GM18505 (cell line): Measurements from ENCODE around the gene CBFA2T3.

Source experiments
- ATAC-seq: cut with Tn5 transposase; IDR thresholded peaks from one replicate; pipeline ENCODE4 v1.9.1; 2021; ENCODE audit not compliant: unreplicated experiment
- POLR2A ChIP-seq: IDR thresholded peaks from 4 replicates; pipeline ENCODE4 v1.6.1; 2011; ENCODE audit warnings: borderline replicate concordance; ENCODE audit not compliant: insufficient read depth, insufficient read length; ENCODE audit errors: extremely low read depth

CBFA2T3 gene

DNA sequence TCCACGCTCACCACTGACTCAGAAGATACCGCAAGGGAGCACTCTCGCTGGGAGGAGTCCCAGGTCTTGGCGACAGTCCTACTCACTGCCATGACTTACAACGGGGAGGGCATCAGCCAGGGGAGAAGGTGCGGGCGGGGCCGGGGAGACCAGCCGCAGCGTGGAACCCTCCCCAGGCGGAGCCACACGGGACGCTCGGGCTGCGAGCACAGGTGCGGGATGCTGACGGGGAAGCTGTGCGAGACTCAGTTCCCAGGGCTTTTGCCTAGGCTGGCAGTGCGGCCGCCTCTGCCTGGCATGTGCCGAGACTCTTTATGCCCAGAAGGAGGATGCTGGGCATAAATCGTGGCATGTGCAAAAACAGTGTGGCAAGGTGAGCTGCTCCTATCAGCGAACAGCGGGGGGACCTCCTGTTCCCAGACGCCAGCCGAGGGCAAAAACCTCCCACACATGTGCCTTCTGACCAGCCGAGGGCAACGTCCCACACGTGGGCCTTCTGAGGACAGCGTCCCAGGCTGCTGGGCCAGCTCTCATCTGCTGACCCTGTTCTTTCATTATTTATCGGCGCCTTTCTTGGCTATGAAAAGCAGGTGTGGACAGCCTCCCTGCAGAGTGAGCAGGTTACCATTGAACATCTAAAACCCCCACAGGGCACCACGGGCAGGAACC is 126.3 kb downstream of the CBFA2T3 start:
- ATAC-seq: no peak
- no peak for TF ChIP-seq POLR2A

DNA sequence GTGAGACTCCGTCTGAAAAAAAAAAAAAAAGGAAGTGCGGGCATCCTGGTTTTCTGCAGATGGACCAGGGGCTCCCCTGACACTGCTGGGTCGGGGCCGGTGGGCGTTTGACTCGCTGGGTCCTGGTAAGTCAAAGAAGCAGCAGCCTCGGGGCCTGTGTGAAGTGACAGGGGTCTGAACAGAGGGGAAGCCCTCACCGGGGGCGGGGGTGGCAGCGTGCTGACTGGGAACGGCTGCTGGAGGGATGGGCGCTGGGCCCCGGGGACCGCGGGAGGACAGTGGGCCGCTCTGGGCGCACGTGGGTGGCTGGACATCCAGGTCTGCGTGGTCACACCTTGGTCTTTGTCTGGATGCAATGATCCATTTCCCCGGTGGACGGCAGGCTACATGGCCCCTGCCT is 128.4 kb downstream of the CBFA2T3 start:
- TF ChIP-seq POLR2A: no peak
- ATAC-seq: no peak

DNA sequence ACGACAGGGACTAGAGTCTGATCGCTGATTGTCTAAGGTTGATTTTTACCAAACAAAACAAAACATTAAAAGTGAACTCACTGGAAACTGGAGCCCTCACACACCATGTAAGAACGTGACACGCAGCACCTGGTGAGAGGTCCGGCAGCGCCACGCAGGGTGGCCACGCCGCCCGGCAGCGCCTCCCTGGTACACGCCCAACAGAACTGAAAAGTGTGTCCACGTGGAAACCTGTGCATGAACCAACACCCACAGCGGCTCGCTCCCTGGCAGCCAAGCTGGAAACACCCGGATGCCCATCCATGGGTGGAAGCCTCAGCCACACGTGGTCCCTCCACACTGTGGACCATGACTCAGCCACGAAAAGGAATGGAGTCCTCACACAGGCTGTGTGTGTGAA is 129.4 kb downstream of the CBFA2T3 start:
- ATAC-seq: no peak
- no peak for TF ChIP-seq POLR2A

DNA sequence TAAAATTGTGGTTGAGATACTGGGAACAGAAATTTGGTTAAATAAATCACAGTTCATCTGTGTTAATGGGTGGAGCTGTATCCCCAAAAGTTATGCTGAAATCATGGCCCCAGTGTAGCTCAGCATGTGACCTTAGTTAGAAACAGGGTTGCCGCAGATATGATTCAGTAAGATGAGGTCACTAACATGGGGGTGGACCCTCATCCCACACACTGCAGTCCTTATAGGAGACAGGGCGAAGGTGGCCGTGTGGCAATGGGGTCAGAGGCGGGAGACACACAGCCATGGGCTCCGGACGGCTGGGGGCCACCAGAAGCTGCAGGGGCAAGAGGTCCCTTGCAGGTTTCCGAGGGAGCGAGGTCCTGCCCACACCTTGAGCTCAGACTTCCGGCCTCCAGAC is 130.9 kb downstream of the CBFA2T3 start:
- TF ChIP-seq POLR2A: no peak

DNA sequence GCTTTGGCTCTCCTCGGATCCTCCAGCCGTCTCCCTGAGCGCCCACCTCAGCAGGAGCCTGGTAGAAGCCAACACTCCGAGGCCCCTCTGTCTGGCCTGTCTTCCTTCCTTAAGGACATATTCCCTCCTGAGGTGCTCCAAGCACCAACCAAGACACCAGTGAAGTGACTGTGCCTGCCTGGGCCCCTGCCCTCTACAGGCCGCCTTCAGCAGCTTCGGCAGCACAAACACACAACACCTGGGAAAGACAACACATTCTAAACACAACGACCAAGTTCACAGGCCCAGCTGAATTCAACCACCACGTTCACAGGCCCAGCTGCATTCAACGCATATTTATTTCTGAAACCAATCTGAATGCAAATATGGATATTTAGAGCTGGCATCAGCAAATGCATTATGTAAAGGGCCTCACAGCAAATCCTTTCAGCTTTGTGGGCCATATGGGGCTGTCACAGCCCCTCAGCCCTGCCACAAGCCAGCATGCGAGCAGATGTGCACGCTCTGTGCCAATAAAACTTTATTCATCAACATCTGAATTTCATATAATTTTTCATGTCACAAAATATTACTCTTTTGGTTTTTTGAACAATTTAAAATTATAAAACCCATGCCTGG is 132.5 kb downstream of the CBFA2T3 start:
- ATAC-seq: no peak
- no peak for TF ChIP-seq POLR2A

More for the DNA sequence above, 130.9 kb downstream of the CBFA2T3 start:
- no peak for ATAC-seq

DNA sequence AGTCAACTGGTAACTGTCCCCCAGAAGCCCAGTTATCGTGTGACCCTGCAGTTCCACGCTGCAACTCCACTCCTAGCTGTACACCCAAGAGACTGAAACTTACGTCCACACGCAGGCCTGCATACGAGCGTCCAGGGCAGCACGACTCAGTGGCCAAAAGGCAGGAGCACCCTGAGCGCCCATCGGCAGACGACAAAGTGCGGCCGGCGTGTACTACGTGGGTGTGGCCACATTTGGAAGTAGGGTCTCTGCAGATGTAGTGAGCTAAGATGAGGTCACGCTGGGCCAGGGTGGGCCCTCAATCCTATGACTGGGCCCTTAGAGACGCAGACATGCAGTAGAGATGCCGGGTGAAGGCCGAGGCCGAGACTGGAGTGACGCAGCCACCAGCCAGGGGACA is 133.8 kb downstream of the CBFA2T3 start:
- no peak for TF ChIP-seq POLR2A
- no peak for ATAC-seq

DNA sequence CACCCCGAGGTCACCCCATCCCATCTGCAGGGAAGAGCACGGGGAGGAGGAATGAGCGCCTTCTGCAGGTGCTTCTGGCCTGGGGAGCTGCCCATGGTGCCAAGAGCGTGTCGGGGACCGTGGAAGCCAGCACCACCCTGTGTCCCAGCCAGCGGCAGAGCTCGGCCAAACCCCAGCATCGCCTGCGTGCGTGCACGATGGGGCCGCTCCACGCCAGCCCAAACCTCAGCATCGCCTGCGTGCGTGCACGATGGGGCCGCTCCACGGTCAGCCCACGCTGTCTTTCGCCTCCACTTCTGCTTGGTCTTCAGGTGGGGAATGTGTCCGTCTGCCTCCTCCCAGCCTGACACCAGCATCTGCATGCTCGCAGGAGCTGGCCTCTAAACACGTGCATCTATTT is 134.2 kb downstream of the CBFA2T3 start:
- no peak for TF ChIP-seq POLR2A
- no peak for ATAC-seq

DNA sequence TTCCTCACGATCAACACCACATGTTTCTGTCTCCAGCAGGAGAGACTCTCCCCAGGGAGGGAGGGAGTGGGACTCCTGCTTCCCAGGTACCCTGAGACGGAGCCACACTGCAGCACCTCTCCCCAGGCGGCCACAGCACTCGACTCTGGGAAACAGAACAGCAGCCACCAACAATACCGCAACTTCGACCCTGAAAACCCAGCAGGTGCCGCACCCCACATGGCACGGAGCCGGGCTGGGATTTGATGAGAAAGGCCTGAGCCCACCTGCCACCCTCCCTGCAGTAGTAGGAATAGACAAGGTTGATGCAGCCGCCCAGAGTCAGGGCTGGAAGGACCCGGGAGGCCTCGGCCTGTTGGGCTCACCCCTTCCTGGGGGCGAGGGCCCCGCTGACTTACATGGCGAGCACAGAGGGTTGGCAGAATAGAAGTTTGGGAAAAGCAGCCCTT is 134.7 kb downstream of the CBFA2T3 start:
- TF ChIP-seq POLR2A: no peak
- no peak for ATAC-seq

DNA sequence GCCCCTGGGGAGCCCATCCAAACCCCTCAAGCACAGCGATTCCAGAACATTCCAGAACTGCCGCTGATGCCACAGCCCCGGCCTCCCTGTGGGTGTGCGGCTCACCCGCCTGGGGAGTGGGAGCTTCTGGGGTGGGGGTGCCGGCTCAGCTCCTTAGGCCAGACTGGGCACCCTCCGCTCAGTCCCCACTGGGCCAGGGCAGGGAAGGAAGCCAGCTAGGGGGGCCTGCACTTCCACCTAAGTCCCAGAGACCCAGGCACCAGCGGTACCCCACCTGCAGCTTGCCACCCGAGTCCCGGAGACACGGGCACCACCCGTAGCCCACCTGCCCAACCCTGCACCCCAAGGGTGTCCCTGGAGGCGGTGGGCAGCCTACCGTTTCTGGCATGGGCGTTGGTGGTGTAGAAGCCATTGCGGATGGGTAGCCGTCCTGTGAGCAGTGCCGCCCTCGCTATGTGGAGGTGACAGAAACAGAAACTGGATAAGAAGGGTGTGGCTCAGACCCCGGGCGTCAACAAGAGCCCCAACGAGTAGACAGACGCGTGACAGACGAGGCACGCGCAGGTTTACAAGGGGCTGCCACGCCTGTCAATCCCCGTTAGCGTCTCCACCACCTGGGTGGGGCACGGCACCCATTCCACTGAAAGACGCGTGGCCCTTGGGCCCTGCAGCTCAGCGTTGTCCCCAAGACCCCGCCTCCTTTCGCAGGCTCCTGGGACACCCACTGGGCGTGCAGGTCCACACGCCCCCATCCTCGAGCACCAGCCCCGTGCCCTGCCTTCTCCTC is 135.3 kb downstream of the CBFA2T3 start:
- no peak for TF ChIP-seq POLR2A
- ATAC-seq: no peak

DNA sequence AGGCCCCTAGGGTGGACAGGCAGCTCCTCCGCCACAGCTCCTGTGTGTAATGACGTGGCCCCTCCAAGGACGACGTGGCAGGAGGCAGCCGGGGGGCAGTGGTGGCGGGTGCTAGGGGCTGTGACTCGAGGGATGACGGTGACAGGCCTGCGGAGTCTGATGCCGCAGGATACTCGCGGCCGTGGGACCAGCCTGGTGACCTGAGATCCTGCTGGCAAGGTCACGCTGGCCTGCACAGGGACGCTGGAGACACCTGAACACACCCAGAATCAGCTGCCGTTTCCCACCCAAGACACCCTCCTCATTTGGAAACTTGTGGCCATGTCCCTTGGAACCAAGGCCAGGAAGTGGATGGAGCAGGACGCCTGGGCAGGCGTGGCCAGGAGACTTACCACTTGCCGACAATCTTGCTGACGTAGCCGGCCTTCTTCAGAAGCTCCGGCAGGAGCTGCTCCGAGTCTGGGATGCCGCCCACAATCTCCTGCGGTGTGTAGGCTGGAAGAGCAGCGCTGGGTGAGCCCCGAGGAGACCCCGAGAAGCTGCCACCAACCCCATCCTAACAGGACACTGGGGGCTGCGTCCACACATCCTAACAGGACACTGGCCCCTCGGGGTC is 136.3 kb downstream of the CBFA2T3 start:
- no peak for TF ChIP-seq POLR2A
- no peak for ATAC-seq

DNA sequence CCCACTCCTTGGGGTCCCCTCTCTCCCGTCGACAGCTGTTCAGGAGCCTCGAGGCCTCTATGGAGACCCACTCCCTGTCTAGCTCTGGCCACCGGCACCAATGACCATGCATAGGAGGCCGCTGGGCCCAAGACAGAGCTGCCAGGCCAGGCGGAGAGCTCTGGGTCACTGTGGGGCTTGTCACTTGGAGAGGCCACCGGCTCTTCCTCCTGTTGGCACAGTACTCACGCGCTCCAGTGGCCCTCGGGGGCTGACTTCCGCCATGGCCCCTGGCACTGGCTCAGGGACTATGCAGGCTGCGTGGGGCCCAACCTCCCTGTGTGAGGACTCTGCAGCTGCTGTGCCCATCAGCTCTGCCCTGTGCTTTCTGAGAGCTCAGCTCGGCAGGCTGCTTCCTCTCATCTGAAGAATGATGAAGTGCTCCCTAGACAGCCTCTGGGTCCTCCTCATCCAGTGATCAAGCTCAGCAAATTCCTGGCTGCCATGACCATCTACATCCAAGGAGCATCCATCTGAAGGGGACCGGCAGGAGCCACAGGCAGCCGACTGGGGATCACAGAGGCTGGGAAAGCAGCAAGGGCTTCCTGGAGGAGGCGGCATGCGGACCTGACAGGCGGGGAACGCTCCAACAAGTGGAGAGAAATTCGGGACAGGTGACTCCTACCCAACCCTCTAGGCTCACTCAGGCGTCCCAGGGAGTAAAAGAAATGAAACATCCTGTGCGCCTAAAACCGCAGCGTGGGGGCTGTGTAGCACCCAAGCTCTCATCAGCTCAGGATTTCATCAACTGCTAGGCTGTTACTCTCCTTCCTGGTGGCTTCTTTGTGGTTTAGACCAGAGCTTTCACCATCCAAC is 137.0 kb downstream of the CBFA2T3 start:
- TF ChIP-seq POLR2A: no peak
- no peak for ATAC-seq

DNA sequence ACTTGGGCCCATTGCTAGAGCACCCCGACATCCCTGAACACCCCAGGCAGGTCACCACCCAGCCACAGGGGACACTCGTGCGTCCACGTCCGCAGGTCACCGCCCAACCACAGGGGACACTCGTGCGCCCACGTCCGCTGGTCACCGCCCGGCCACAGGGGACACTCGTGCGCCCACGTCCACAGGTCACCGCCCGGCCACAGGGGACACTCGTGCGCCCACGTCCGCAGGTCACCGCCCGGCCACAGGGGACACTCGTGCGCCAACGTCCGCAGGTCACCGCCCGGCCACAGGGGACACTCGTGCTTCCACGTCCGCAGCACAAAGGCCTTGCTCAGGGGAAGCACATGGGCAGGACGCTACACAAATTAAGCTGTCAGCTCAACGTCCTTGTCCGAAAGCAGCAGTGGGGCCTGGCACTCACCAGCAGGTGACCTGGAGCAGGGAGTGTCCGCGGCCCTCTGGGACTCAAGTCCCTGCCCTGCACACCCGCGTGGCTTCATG is 137.9 kb downstream of the CBFA2T3 start:
- ATAC-seq: no peak
- TF ChIP-seq POLR2A: no peak

DNA sequence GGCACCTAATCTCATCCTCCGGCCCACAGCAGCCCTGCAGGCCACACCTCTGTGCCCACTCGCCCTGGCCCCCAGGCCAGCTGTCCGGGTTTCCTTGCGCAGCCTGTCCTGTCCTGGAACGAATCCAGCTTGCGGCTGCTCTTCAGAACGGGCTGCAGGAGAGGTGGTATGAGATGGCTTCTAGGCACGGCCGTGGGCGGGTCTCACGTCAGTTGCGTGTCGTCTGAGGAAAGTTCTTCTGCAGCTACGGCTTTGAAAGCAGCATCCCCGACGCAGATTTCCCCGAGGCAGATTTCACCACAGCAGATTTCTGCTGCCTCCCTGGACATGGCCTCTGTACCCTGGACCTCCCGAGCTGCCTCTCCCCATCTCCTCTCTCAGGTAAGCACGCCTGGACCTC is 138.4 kb downstream of the CBFA2T3 start:
- ATAC-seq: no peak
- no peak for TF ChIP-seq POLR2A

DNA sequence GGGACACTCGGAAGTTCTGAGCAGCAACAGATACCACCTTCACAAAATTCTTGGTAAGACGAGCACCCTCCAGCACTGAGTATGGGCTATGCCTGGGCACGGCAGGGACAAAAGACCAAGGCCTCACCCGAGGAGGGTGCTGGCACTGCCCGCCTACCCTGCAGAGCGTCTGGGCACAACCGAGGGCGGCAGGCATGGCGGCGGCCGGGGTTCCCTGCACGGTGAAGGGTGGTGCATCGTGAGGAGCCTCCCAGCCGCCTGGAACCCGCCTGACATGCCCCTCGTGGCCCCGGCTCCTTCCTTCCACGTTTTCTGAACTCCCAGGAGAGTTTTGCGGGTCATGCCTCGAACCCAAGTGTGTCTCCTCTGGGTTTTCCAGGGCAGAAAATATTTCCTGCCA is 139.2 kb downstream of the CBFA2T3 start:
- no peak for TF ChIP-seq POLR2A
- no peak for ATAC-seq
